NCI-H446 (cell line): ENCODE results near the gene MPL.
"Not testable (repeated sequence)": the region's sequence is repeated elsewhere in the genome, so short reads cannot be mapped to it uniquely, and the experiment has no call there.

Experiments
- DNase-seq, 2 experiments: peaks; one replicate each; lab custom pipeline; 2025; lab: John Stamatoyannopoulos, UW

The MPL gene

DNA sequence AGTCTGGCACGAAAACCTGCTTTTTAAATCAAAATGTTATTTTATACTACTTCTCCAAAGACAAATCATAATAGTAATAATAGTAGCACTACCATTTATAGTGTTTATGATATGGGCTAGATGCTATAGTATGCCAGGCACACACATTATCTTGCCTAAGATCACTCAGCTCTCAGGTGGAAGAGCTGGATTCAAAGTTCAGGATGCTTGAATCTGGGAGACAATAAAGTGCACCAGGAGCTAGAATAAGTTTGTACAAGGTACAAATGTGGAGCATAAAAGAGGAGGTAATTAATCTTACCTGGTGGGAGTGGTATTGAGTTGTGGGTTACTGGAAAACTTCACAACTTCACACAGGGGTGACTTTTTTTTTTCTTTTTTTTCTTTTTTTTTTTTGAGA, 40.2 kb downstream of the MPL start:
- no peak for DNase-seq

- no peak for DNase-seq
Measured at GRCh38 chr1:43379476-43379875, 41.9 kb downstream of the MPL start.

DNA sequence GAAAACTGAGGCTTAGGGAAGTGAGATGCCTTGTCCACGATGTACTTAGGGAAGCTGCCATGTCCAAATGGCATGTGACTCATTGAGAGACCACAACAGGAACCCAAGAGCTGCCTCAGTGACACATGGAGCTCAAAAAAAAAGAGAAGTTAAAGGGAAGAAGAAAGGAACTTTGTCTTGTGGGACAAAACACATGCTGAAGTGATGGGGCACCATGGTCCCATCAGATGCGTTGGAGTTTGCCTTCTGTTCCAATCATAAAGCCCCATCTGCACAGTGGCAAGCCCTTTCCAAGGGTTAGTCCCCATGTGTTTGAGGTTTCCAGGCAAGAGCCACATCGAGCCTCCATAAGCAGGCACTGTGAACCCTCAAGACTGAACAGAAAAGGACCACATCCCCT, 44.0 kb downstream of the MPL start:
- no peak for DNase-seq

DNA sequence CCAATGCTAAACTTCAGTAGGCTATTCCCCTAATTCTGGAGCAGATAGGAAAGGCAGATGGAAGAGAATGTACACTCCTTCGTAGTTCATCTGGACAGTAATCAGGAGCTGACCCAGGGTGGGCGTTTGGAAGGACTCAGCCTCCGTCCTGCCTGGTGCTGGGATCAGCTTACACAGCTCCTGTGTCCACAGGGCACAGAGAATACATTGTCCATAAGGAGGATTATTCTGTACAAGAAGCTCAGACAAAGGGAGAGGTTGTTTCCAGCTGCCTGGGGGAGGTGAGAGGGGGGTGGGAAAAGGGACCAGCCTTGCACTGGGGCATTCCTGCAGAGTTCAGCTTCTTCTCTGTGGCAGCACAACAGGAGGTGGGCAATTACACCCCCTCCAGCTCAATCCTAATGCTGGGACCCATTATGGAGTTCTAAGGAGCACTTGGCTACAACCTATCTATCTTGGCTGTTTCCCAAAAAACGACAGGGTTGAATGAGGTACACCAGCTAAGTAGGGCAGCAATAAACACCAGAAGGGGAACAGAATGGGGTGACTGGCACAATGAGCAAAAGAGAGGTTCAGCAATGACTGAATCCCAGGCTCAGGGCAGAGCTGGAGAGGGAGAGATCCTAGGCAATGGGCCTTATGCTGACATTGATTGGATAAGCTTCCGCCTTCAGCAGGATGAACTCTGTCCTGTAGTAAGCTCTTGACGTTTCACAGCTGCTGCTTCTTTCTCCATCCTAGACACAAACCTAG, 44.6 kb downstream of the MPL start:
- DNase-seq: no peak

- no peak for DNase-seq
Measured at GRCh38 chr1:43383449-43383848, 45.8 kb downstream of the MPL start.

DNA sequence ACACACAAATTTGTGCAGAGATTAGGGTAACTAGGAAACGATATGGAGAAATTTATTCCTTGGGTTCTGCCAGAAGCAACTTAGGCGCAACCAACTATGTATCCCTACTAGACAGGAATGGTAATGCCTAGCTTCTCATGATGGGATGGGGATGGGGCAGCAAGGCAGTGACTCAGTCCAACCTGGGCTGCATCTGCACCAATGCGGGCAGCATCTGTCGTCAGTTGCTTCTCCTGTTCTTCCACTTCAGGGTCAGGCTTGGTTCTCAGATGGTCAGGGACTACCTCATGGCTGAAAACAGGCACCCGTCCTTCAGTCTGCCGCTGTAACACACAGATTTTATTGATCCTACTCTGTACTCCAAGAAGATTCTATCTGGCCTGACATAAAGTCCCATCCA, 49.1 kb downstream of the MPL start:
- no peak for DNase-seq

- DNase-seq: no peak
Measured at GRCh38 chr1:43387976-43388599, 50.5 kb downstream of the MPL start.

- no peak for DNase-seq
Measured at GRCh38 chr1:43388613-43389012, 51.0 kb downstream of the MPL start.

DNA sequence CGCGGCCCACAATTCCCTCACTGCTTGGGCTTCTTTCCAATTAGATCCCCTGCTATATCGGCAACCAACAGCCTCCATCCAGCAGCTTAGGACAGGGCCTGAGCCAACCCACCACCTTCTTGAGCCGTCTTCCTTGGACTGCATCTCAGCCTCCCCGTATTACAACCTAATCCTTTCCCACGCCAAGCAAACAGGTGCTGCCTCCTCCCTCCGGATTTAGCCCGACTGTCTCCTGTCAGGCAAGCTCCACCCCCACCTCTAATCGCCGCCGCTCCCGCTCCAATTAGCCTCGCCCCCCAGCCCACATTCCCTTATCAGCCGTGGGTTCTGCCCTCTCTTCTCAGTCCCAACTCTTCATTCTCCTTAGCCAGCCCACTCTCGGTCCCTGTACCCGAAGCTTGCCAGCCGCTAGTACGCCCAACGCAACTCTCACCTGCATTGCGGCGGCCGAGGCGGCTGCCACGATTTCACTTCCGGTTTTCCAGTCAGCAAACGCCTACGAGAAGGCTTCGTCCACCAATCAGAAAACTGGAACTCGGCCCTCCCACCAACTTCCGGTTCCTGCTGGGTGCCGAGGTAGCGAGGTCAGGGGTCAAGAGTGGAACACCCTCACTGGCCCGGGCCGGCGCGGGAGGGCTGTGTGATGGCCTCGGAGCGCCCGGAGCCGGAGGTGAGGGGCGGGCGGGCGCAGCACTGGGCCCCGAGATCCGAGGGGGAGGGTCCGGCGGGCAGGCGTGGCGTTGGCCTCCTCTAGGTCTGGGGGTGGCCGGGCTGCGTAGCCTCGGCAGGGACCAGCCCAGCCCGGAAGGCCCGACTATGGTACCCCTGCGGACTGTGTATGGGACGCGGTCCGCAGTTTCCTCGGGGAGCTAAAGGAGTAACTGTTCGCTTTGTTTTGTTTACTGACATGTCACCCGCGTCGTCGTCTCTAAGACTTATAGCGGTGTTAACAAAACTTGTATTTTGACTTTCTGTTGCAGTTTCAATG, 52.0 kb downstream of the MPL start, which contains the start of the genes MED8 and SZT2:
Gene MED8, minus strand, starts transcription at position 475 of the 988 bp plus-strand sequence. Its CDS starts 36 bp downstream, at position 439.
Gene SZT2, plus strand, starts transcription at position 574 of the 988 bp plus-strand sequence. Its CDS starts 70 bp downstream, at position 644.
- peak; percentile 71 to 92 for DNase-seq

DNA sequence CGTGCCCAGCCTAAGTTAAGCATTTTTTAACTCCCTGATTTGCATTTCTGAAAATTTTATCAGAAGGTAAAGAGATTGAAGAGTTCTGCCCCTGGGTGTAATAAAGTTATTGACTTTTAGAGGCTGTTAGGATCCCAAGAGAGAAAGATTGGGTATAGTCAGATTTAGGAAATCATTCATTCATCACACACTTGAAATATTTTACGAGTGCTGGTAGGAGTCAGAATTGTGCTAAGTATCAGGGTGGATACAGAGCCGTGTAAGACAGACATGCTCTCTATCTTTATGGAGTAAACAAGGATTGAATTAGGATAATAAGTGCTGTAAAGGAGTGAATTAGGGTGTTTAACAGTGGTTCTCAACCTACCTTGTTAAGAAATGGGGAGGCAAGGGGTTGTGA, 55.1 kb downstream of the MPL start:
- DNase-seq: no peak

GRCh38 chr1:43395523-43395922, 57.9 kb downstream of the MPL start:
- no peak for DNase-seq

- no peak for DNase-seq
Measured at GRCh38 chr1:43396059-43396458, 58.4 kb downstream of the MPL start.

- no peak for DNase-seq
Measured at GRCh38 chr1:43398227-43398626, 60.6 kb downstream of the MPL start.

DNA sequence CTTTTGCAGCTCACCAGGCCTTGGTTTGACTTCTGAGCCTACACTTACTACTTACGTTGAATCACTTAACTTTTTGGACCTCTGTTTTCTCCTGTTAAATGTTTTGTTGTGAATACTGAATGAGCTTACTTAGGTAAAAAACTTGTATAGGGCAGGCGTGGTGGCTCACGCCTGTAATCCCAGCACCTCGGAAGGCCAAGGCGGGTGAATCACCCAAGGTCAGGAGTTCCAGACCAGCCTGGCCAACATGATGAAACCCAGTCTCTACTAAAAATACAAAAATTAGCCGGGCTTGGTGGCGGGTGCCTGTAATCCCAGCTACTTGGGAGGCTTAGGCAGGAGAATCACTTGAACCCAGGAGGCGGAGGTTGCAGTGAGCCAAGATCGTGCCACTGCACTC, 62.8 kb downstream of the MPL start:
- DNase-seq: not testable (repeated sequence)

DNA sequence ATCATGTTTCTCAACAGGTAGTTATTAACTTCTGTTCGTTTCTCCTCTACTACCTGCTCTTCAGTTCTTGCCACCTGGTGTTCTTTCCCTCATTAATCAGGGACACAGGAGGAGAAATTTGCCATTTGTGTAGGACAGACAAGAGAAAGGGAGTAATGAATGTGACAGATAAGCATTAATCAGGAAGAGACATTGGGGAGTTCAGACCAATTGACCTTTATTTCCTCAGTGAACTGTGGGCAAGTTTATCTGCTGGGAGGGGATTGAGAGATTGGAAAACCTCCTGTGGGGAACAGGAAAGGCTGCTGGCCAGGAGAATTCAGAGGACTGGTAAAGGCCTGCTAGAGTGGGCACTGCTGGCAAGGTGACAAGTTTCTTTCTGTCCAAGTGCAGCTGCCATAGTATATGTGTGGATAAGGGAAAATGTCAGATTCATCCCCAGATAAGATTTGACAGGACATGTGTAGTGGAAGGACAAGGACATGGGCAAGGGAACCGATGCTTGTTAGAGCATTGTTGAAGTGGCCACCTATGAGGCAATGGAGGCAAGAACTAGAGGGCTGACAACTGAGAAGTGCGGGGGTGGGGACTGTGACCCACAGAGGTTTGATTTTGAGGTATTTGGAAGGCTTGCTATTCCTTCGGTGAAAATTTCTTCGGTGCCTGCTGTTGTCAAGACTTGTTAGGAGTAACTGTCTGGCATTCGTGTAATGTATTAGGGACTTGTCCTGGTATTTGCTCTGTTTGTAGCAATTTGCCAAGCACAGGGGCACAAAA, 64.7 kb downstream of the MPL start:
- DNase-seq: no peak
